Epidermal melanocyte (primary cell): ENCODE results near the gene ADIPOQ.
"Not testable (repeated sequence)": the region's sequence is repeated elsewhere in the genome, so short reads cannot be mapped to it uniquely, and the experiment has no call there.

ENCODE experiments used
- DNase-seq: peaks from one replicate; pipeline ENCODE4 v3.0.0; 2011; ENCODE audit warnings: low spot score; ENCODE audit not compliant: insufficient read length

ADIPOQ gene

GRCh38 chr3:186870421-186871201, 28.1 kb downstream of the ADIPOQ start:
- no peak for DNase-seq

- no peak for DNase-seq
These were observed 29.0 kb downstream of the ADIPOQ start for GRCh38 chr3:186871403-186871924.

- DNase-seq: not testable (repeated sequence)
These were observed 31.3 kb downstream of the ADIPOQ start for GRCh38 chr3:186873796-186874195.

GRCh38 chr3:186874216-186874615, 31.7 kb downstream of the ADIPOQ start:
- DNase-seq: not testable (repeated sequence)

- not testable (repeated sequence) for DNase-seq
These were observed 32.3 kb downstream of the ADIPOQ start for GRCh38 chr3:186874841-186875240.

GRCh38 chr3:186875708-186876107, 33.2 kb downstream of the ADIPOQ start:
- no peak for DNase-seq

- DNase-seq: no peak
These were observed 37.3 kb downstream of the ADIPOQ start for GRCh38 chr3:186879781-186880180.

- DNase-seq: no peak
These were observed 37.9 kb downstream of the ADIPOQ start for GRCh38 chr3:186880406-186880805.

GRCh38 chr3:186882150-186882524, 39.6 kb downstream of the ADIPOQ start:
- no peak for DNase-seq

- no peak for DNase-seq
These were observed 40.6 kb downstream of the ADIPOQ start for GRCh38 chr3:186882881-186883685.

GRCh38 chr3:186883686-186884058, 41.2 kb downstream of the ADIPOQ start:
- DNase-seq: no peak

GRCh38 chr3:186884868-186885267, 42.4 kb downstream of the ADIPOQ start:
- DNase-seq: not testable (repeated sequence)

- DNase-seq: no peak
These were observed 43.9 kb downstream of the ADIPOQ start for GRCh38 chr3:186886202-186886981.

- not testable (repeated sequence) for DNase-seq
These were observed 45.0 kb downstream of the ADIPOQ start for GRCh38 chr3:186887507-186887938.

- DNase-seq: no peak
These were observed 46.1 kb downstream of the ADIPOQ start for GRCh38 chr3:186888569-186888968.

- DNase-seq: not testable (repeated sequence)
These were observed 47.2 kb downstream of the ADIPOQ start for GRCh38 chr3:186889698-186890097.

GRCh38 chr3:186890911-186891310, 48.4 kb downstream of the ADIPOQ start:
- DNase-seq: no peak

GRCh38 chr3:186893071-186893470, 50.6 kb downstream of the ADIPOQ start:
- not testable (repeated sequence) for DNase-seq

- DNase-seq: no peak
These were observed 52.9 kb downstream of the ADIPOQ start for GRCh38 chr3:186895406-186895805.

GRCh38 chr3:186896006-186896405, 53.5 kb downstream of the ADIPOQ start:
- DNase-seq: no peak

- no peak for DNase-seq
These were observed 54.4 kb downstream of the ADIPOQ start for GRCh38 chr3:186896875-186897274.
